ENCODE data around the gene MYH16. TPM values are rescaled to one million over a fixed set of nuclear protein-coding genes. Genes with fewer than 3 reads are reported as not detected.
"Not testable (repeated sequence)": the region's sequence is repeated elsewhere in the genome, so short reads cannot be mapped to it uniquely, and the experiment has no call there.

The MYH16 gene
- polyA plus RNA-seq, 3 donors, result 0.06 to 0.21 TPM; not detected in 1

GRCh38 chr7:99344061-99344647 lies 71.5 kb downstream of the MYH16 start:
- no peak for DNase-seq (ENCODE audit: low read depth in 3 of 3, low spot score in 2 of 3)

- DNase-seq (ENCODE audit: low read depth in 3 of 3, low spot score in 2 of 3), result not testable (repeated sequence)
Measured at GRCh38 chr7:99350641-99351040, 78.0 kb downstream of the MYH16 start.

- DNase-seq (ENCODE audit: low read depth in 3 of 3, low spot score in 2 of 3), result no peak
Measured at GRCh38 chr7:99352247-99352646, 79.6 kb downstream of the MYH16 start.

- no peak for DNase-seq (ENCODE audit: low read depth in 3 of 3, low spot score in 2 of 3)
Measured at GRCh38 chr7:99355098-99355497, 82.5 kb downstream of the MYH16 start.

GRCh38 chr7:99357701-99358490 lies 85.3 kb downstream of the MYH16 start:
- no peak for DNase-seq (ENCODE audit: low read depth in 3 of 3, low spot score in 2 of 3)

GRCh38 chr7:99358521-99358920 lies 85.9 kb downstream of the MYH16 start:
- DNase-seq (ENCODE audit: low read depth in 3 of 3, low spot score in 2 of 3), result not testable (repeated sequence)

GRCh38 chr7:99359465-99360154 lies 87.0 kb downstream of the MYH16 start:
- DNase-seq (ENCODE audit: low read depth in 3 of 3, low spot score in 2 of 3), result no peak

Other genes with a start within 250 kb of the MYH16 start
- 10 to 100 TPM; 14.4 to 15.9 (median 15.2) TPM for gene SMURF1, start 128.7 kb upstream of the MYH16 start, polyA plus RNA-seq (ENCODE audit: insufficient read length in 3 of 3)
- gene KPNA7, start 64.7 kb upstream of the MYH16 start, polyA plus RNA-seq (ENCODE audit: insufficient read length in 3 of 3), result not detected
- 100 to 1,000 TPM; 101 to 113 (median 111) TPM for gene ARPC1A, start 53.1 kb downstream of the MYH16 start, polyA plus RNA-seq (ENCODE audit: insufficient read length in 3 of 3)
- gene ARPC1B, start 101.9 kb downstream of the MYH16 start, polyA plus RNA-seq (ENCODE audit: insufficient read length in 3 of 3), result 10 to 100 TPM; 30.5 to 34.6 (median 32.2) TPM
- 100 to 1,000 TPM; 145 to 149 (median 148) TPM for gene PDAP1, start 135.8 kb downstream of the MYH16 start, polyA plus RNA-seq (ENCODE audit: insufficient read length in 3 of 3)
- gene BUD31, start 136.1 kb downstream of the MYH16 start, polyA plus RNA-seq (ENCODE audit: insufficient read length in 3 of 3), result 100 to 1,000 TPM; 104 to 109 (median 107) TPM
- 1 to 10 TPM; 3.6 to 4.6 (median 4.1) TPM for gene PTCD1, start 166.0 kb downstream of the MYH16 start, polyA plus RNA-seq (ENCODE audit: insufficient read length in 3 of 3)
- 10 to 100 TPM; 26.8 to 27.8 (median 26.9) TPM for gene CPSF4, start 166.1 kb downstream of the MYH16 start, polyA plus RNA-seq (ENCODE audit: insufficient read length in 3 of 3)
- 100 to 1,000 TPM; 486 to 588 (median 491) TPM for gene ATP5MF, start 193.3 kb downstream of the MYH16 start, polyA plus RNA-seq (ENCODE audit: insufficient read length in 3 of 3)
- 10 to 100 TPM; 20.3 to 22.5 (median 21.5) TPM for gene ZNF789, start 200.1 kb downstream of the MYH16 start, polyA plus RNA-seq (ENCODE audit: insufficient read length in 3 of 3)
- gene ZNF394, start 227.4 kb downstream of the MYH16 start, polyA plus RNA-seq (ENCODE audit: insufficient read length in 3 of 3), result 10 to 100 TPM; 13.7 to 14.6 (median 14.6) TPM
- gene ZKSCAN5, start 231.8 kb downstream of the MYH16 start, polyA plus RNA-seq (ENCODE audit: insufficient read length in 3 of 3), result 10 to 100 TPM; 15.3 to 17.0 (median 16.7) TPM